HCT116 (cell line): ENCODE measurements around the gene GNB5.

Experiments
- CBX3 ChIP-seq: IDR thresholded peaks from 2 replicates; pipeline ENCODE4 v1.6.1; 2012; ENCODE audit warnings: low read depth
- EZH2 ChIP-seq: fragments of 200-600 bp; sonication (generic); IDR thresholded peaks from 2 replicates; pipeline ENCODE4 v1.6.1; 2017; ENCODE audit warnings: antibody characterized with exemption, mixed run types
- EZH2phosphoT487 ChIP-seq: fragments of 200-600 bp; IDR thresholded peaks from 2 replicates; pipeline ENCODE4 v1.6.1; 2018; ENCODE audit warnings: antibody characterized with exemption, borderline replicate concordance
- JUND ChIP-seq: IDR thresholded peaks from 2 replicates; pipeline ENCODE4 v1.6.1; 2012
- POLR2A ChIP-seq: IDR thresholded peaks from 2 replicates; pipeline ENCODE4 v1.7.0; 2011; ENCODE audit warnings: borderline replicate concordance; ENCODE audit not compliant: insufficient read depth, insufficient read length; ENCODE audit errors: extremely low read depth
- RAD21 ChIP-seq: IDR thresholded peaks from 2 replicates; pipeline ENCODE4 v1.6.1; 2012; ENCODE audit warnings: low read depth, mild to moderate bottlenecking
- YY1 ChIP-seq: IDR thresholded peaks from 2 replicates; pipeline ENCODE4 v1.6.1; 2011; ENCODE audit warnings: low read length, low read depth, moderate library complexity, mild to moderate bottlenecking; ENCODE audit not compliant: insufficient replicate concordance; ENCODE audit errors: extremely low read depth
- ZFX ChIP-seq: fragments of 450-650 bp; IDR thresholded peaks from 2 replicates; pipeline ENCODE4 v1.6.1; 2017
- ZNF274 ChIP-seq: fragments of 200-500 bp; sonication (Bioruptor generic); IDR thresholded peaks from 2 replicates; pipeline ENCODE4 v1.6.1; 2014; ENCODE audit warnings: mild to moderate bottlenecking, low read depth, low read length, inconsistent platforms
- TF ChIP-seq, protein P1 (sequence below), 3 experiments: fragments of 200-600 bp in 1 of 3; sonication (generic) in 1 of 3; IDR thresholded peaks in 2 of 3; conservative IDR thresholded peaks in 1 of 3; 2 replicates each; pipeline ENCODE4 v1.5.1; 2012 to 2017; ENCODE audit warnings: low read depth in 2 of 3, low read length in 2 of 3, antibody characterized with exemption in 1 of 3, borderline replicate concordance in 1 of 3, control low read depth in 1 of 3, mild to moderate bottlenecking in 1 of 3, mixed read lengths in 1 of 3, mixed run types in 1 of 3, moderate library complexity in 1 of 3; ENCODE audit not compliant: insufficient read depth in 1 of 3
- TF ChIP-seq, protein P2 (sequence below): IDR thresholded peaks from 2 replicates; pipeline ENCODE4 v1.6.1; 2012; ENCODE audit warnings: low read depth
- TF ChIP-seq, protein P3 (sequence below): IDR thresholded peaks from 2 replicates; pipeline ENCODE4 v1.6.1; 2012
- TF ChIP-seq, protein P4 (sequence below): IDR thresholded peaks from 2 replicates; pipeline ENCODE4 v1.6.1; 2011; ENCODE audit warnings: mild to moderate bottlenecking, low read length, moderate library complexity; ENCODE audit not compliant: insufficient replicate concordance; ENCODE audit errors: extremely low read depth

DNA sequence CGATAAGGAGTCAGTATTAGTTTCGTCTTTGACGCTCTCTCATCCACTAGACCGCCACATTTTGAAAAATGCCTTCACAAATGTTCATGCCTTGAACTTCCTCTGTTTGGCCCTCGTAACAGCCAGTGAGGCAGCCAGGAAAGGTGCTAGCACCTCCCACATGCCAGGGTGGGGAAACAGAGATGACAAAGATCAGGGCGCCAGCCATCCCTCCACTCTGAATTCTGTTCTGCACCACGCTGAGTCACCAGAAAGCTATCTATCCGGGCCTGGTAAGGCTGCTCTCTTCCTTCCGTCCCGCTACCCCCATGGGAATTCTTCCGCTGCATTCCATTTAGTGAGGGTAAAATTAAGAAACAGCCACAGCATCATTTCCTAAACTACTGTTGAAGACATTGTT, 47.3 kb downstream of the GNB5 start:
- TF ChIP-seq POLR2A, result no peak
- no peak for TF ChIP-seq YY1
- no peak for TF ChIP-seq CBX3
- TF ChIP-seq, protein P1, sequence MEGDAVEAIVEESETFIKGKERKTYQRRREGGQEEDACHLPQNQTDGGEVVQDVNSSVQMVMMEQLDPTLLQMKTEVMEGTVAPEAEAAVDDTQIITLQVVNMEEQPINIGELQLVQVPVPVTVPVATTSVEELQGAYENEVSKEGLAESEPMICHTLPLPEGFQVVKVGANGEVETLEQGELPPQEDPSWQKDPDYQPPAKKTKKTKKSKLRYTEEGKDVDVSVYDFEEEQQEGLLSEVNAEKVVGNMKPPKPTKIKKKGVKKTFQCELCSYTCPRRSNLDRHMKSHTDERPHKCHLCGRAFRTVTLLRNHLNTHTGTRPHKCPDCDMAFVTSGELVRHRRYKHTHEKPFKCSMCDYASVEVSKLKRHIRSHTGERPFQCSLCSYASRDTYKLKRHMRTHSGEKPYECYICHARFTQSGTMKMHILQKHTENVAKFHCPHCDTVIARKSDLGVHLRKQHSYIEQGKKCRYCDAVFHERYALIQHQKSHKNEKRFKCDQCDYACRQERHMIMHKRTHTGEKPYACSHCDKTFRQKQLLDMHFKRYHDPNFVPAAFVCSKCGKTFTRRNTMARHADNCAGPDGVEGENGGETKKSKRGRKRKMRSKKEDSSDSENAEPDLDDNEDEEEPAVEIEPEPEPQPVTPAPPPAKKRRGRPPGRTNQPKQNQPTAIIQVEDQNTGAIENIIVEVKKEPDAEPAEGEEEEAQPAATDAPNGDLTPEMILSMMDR (IDR thresholded peaks at IDR 0.05 in 2 of 3, conservative IDR thresholded peaks at IDR 0.05 in 1 of 3; ENCODE audit: borderline replicate concordance in 1 of 3, insufficient read depth in 1 of 3, low read depth in 2 of 3, low read length in 2 of 3), result no peak
- TF ChIP-seq JUND, result no peak
- TF ChIP-seq EZH2, result no peak
- no peak for TF ChIP-seq RAD21
- TF ChIP-seq, protein P2, sequence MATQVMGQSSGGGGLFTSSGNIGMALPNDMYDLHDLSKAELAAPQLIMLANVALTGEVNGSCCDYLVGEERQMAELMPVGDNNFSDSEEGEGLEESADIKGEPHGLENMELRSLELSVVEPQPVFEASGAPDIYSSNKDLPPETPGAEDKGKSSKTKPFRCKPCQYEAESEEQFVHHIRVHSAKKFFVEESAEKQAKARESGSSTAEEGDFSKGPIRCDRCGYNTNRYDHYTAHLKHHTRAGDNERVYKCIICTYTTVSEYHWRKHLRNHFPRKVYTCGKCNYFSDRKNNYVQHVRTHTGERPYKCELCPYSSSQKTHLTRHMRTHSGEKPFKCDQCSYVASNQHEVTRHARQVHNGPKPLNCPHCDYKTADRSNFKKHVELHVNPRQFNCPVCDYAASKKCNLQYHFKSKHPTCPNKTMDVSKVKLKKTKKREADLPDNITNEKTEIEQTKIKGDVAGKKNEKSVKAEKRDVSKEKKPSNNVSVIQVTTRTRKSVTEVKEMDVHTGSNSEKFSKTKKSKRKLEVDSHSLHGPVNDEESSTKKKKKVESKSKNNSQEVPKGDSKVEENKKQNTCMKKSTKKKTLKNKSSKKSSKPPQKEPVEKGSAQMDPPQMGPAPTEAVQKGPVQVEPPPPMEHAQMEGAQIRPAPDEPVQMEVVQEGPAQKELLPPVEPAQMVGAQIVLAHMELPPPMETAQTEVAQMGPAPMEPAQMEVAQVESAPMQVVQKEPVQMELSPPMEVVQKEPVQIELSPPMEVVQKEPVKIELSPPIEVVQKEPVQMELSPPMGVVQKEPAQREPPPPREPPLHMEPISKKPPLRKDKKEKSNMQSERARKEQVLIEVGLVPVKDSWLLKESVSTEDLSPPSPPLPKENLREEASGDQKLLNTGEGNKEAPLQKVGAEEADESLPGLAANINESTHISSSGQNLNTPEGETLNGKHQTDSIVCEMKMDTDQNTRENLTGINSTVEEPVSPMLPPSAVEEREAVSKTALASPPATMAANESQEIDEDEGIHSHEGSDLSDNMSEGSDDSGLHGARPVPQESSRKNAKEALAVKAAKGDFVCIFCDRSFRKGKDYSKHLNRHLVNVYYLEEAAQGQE, result no peak
- no peak for TF ChIP-seq ZFX
- no peak for TF ChIP-seq EZH2phosphoT487
- TF ChIP-seq, protein P3, sequence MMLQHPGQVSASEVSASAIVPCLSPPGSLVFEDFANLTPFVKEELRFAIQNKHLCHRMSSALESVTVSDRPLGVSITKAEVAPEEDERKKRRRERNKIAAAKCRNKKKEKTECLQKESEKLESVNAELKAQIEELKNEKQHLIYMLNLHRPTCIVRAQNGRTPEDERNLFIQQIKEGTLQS, result no peak
- TF ChIP-seq, protein P4, sequence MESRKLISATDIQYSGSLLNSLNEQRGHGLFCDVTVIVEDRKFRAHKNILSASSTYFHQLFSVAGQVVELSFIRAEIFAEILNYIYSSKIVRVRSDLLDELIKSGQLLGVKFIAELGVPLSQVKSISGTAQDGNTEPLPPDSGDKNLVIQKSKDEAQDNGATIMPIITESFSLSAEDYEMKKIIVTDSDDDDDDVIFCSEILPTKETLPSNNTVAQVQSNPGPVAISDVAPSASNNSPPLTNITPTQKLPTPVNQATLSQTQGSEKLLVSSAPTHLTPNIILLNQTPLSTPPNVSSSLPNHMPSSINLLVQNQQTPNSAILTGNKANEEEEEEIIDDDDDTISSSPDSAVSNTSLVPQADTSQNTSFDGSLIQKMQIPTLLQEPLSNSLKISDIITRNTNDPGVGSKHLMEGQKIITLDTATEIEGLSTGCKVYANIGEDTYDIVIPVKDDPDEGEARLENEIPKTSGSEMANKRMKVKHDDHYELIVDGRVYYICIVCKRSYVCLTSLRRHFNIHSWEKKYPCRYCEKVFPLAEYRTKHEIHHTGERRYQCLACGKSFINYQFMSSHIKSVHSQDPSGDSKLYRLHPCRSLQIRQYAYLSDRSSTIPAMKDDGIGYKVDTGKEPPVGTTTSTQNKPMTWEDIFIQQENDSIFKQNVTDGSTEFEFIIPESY, result no peak
- no peak for TF ChIP-seq ZNF274
